ENCODE results near the gene ENPEP.

The ENPEP gene

GRCh38 chr4:110609044-110609750, 133.2 kb downstream of the ENPEP start:
- DNase-seq (ENCODE audit: low read depth in 2 of 2): no peak

DNA sequence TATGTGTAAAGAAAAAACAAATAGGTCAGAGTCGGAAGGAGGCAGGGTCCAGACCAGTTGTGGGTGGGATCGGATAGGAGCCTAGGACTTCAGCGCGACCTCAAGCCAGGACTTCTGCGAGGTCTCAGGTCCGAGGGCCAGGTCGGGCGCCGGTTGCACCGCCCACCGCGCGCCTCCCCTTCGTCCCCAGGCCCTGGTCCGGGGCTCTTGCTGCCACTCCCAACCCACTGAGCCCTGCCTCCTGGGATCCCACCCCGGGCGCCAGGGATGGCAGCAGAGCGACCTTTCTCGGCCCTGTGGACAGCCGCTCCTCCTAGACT, 134.6 kb downstream of the ENPEP start:
- DNase-seq (ENCODE audit: low read depth in 2 of 2): no peak

- DNase-seq (ENCODE audit: low read depth in 2 of 2): no peak
Observed at GRCh38 chr4:110610940-110611831, 135.2 kb downstream of the ENPEP start.

- DNase-seq (ENCODE audit: low read depth in 2 of 2): no peak
Observed at GRCh38 chr4:110611968-110612447, 136.1 kb downstream of the ENPEP start.

GRCh38 chr4:110612631-110613269, 136.8 kb downstream of the ENPEP start:
- DNase-seq (ENCODE audit: low read depth in 2 of 2): no peak

DNA sequence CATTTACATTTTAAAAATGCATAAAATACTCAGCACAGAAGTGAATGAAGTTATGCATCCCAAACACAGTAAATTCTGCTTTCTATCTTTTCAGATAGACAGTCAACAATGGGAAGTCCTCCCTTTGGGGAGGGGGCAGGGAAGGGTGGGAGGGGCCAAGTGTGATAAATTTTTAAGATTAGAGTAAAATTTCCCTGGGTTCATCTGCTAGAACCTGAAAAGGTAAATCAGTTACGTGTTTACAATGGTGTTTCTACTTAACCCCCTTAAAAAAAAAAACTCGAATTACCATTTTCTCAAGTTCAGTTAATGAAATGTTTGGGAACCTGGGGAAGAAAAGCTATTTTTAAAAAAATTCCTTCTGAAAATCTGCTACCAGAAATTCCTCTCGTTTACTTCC, 137.8 kb downstream of the ENPEP start:
- no peak for DNase-seq (ENCODE audit: low read depth in 2 of 2)

- no peak for DNase-seq (ENCODE audit: low read depth in 2 of 2)
Observed at GRCh38 chr4:110614173-110614963, 138.4 kb downstream of the ENPEP start.
